Suprapubic skin (tissue), 4 donors: Measurements from ENCODE around the gene CCR9. TPM values are rescaled to one million over a fixed set of nuclear protein-coding genes. Genes with fewer than 3 reads are reported as not detected.

ENCODE experiments used
- DNase-seq, 2 donors: peaks; one replicate each; pipeline ENCODE4 v3.0.0-alpha.2; 2019; ENCODE audit warnings: low spot score in 2 of 2
- H3K27ac ChIP-seq: fragments of 200-600 bp; sonication (generic); one replicate; pipeline ENCODE4 v1.5.1; 2019
- H3K27me3 ChIP-seq: fragments of 200-600 bp; sonication (generic); one replicate; pipeline ENCODE4 v1.5.1; 2019
- H3K36me3 ChIP-seq: fragments of 200-600 bp; sonication (generic); one replicate; pipeline ENCODE4 v1.5.1; 2019
- H3K4me1 ChIP-seq: fragments of 200-600 bp; sonication (generic); one replicate; pipeline ENCODE4 v1.5.1; 2019
- H3K4me3 ChIP-seq: fragments of 200-600 bp; sonication (generic); one replicate; pipeline ENCODE4 v1.5.1; 2019; ENCODE audit warnings: mild to moderate bottlenecking
- H3K9me3 ChIP-seq: fragments of 200-600 bp; sonication (generic); one replicate; pipeline ENCODE4 v1.5.1; 2019
- CTCF ChIP-seq, 2 donors: fragments of 200-600 bp in 1 of 2; fragments of 450-650 bp in 1 of 2; sonication (generic) in 1 of 2; IDR thresholded peaks; one replicate each; pipeline ENCODE4 v1.5.1; 2016 to 2019; ENCODE audit warnings: antibody characterized with exemption in 2 of 2, mild to moderate bottlenecking in 1 of 2, moderate library complexity in 1 of 2
- EP300 ChIP-seq: sonication (generic); formaldehyde crosslinking; IDR thresholded peaks from one replicate; pipeline ENCODE4 v1.6.1; 2017; ENCODE audit warnings: antibody characterized with exemption
- POLR2A ChIP-seq, 2 donors: fragments of 450-650 bp; IDR thresholded peaks; one replicate each; pipeline ENCODE4 v1.6.1; 2017; ENCODE audit warnings: antibody characterized with exemption in 2 of 2, mild to moderate bottlenecking in 2 of 2, moderate library complexity in 2 of 2
- POLR2AphosphoS5 ChIP-seq, 3 donors: sonication (generic); formaldehyde crosslinking; IDR thresholded peaks; one replicate each; pipeline ENCODE4 v1.6.1; 2017; ENCODE audit warnings: antibody characterized with exemption in 3 of 3
- WGBS: methylation state at CpG from one replicate; pipeline ENCODE4 v1.1.5; 2018; 5-methylcytosine and 5-hydroxymethylcytosine counted together
- total RNA-seq, 4 donors: library from RNA; depleted of rRNA; stranded (reverse); fragments of >200 nt; gene quantifications; one replicate each; pipeline ENCODE4 v1.1.0, GENCODE V29; 2016

The CCR9 gene
- total RNA-seq, 4 donors from 2014 or later: not detected

- DNase-seq: peak in 1 of 2 donors; percentile 57
- Histone ChIP-seq H3K27me3 (no peaks in the 10 kb centered on the region), H3K36me3 (peaks cover 88% of the 10 kb centered on the region), H3K9me3 (no peaks in the 10 kb centered on the region), H3K4me3 (no peak overlapping the region), H3K27ac (no peak overlapping the region), H3K4me1 (no peaks in the 10 kb centered on the region)
- TF ChIP-seq CTCF (IDR thresholded peaks at IDR 0.05): no peak
- no peak for TF ChIP-seq POLR2AphosphoS5 (IDR thresholded peaks at IDR 0.05)
- no peak for TF ChIP-seq EP300
- TF ChIP-seq POLR2A (IDR thresholded peaks at IDR 0.05): no peak
- 92% methylated on average over 4 of the region's 4 CpGs for WGBS
Measured at GRCh38 chr3:45949432-45949831, 63.1 kb downstream of the CCR9 start.

GRCh38 chr3:45950131-45950530, 63.8 kb downstream of the CCR9 start:
- Histone ChIP-seq H3K4me1 (no peaks in the 10 kb centered on the region), H3K36me3 (peaks cover 95% of the 10 kb centered on the region), H3K27me3 (no peaks in the 10 kb centered on the region), H3K4me3 (no peak overlapping the region), H3K27ac (peak overlapping the region; percentile 21), H3K9me3 (no peaks in the 10 kb centered on the region)
- TF ChIP-seq POLR2AphosphoS5 (IDR thresholded peaks at IDR 0.05): no peak
- no peak for TF ChIP-seq EP300
- no peak for TF ChIP-seq POLR2A (IDR thresholded peaks at IDR 0.05)
- TF ChIP-seq CTCF (IDR thresholded peaks at IDR 0.05): no peak
- peak in 1 of 2 donors; percentile 40 for DNase-seq
- WGBS: 94% methylated on average over 2 of the region's 2 CpGs

GRCh38 chr3:45950686-45951600, 64.6 kb downstream of the CCR9 start:
- no peak overlapping the region for H3K27ac ChIP-seq
- WGBS: 90% methylated on average over 5 of the region's 6 CpGs
- H3K9me3 ChIP-seq: no peaks in the 10 kb centered on the region
- no peaks in the 10 kb centered on the region for H3K27me3 ChIP-seq
- no peak for TF ChIP-seq POLR2AphosphoS5 (IDR thresholded peaks at IDR 0.05)
- no peak for TF ChIP-seq CTCF (IDR thresholded peaks at IDR 0.05)
- TF ChIP-seq POLR2A (IDR thresholded peaks at IDR 0.05): no peak
- no peak for TF ChIP-seq EP300
- no peaks in the 10 kb centered on the region for H3K4me1 ChIP-seq
- peaks cover 95% of the 10 kb centered on the region for H3K36me3 ChIP-seq
- peak in 1 of 2 donors; percentile 43 for DNase-seq
- H3K4me3 ChIP-seq: no peak overlapping the region

GRCh38 chr3:45951946-45952345, 65.6 kb downstream of the CCR9 start:
- 88% methylated on average over 6 of the region's 6 CpGs for WGBS
- H3K27ac ChIP-seq: no peak overlapping the region
- no peaks in the 10 kb centered on the region for H3K27me3 ChIP-seq

More at GRCh38 chr3:45951946-45952345, 65.6 kb downstream of the CCR9 start:
- H3K9me3 ChIP-seq: no peaks in the 10 kb centered on the region
- H3K4me3 ChIP-seq: no peak overlapping the region
- H3K36me3 ChIP-seq: peaks cover 99% of the 10 kb centered on the region
- TF ChIP-seq EP300 (no peak), POLR2AphosphoS5 (IDR thresholded peaks at IDR 0.05) (no peak), CTCF (IDR thresholded peaks at IDR 0.05) (no peak), POLR2A (IDR thresholded peaks at IDR 0.05) (no peak)
- peak in 1 of 2 donors; percentile 26 for DNase-seq
- H3K4me1 ChIP-seq: no peaks in the 10 kb centered on the region
